ENCODE results near the gene BANK1.

The BANK1 gene

DNA sequence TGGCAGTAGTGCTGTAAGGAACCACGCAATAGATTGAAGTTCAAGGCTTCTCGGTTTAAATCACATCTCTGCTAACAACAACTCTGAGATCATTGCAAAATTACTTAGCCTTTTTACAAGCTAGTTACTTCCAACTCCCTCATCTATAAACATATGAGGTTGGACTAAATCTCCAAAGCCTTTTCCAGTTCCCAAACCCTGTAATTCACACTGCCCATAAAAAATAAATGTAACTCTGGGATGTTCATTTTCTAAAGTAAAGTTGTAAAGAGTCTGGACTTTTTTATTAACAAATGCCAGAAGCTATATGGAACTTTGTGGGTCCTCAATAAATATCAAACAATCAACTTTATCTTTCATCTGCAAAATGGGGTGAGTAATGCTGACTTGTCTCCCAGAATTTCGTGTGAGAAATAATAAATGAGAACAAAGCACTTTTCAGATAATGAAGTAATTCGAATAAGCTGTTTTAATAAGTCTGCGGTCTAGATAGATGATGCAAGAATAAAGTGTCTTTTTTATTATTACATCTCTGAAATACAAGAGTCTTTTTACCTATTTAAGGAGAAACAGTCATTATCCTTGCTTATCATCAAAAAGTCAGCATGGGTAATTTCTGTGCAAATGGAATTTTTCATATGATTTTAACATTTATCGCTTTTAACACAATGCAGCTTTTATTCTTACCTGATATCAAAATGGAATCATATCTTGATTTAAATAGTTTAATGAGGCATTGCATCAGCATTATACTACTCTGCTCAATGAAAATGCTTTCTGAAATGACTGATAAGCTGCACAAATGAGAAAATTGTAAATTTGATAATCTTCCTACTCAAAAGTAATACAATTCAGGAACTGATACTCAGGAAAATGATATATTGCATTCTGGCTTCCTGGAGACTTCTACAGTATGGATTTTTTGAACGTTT lies 252.6 kb downstream of the BANK1 start:
- no peak for DNase-seq

DNA sequence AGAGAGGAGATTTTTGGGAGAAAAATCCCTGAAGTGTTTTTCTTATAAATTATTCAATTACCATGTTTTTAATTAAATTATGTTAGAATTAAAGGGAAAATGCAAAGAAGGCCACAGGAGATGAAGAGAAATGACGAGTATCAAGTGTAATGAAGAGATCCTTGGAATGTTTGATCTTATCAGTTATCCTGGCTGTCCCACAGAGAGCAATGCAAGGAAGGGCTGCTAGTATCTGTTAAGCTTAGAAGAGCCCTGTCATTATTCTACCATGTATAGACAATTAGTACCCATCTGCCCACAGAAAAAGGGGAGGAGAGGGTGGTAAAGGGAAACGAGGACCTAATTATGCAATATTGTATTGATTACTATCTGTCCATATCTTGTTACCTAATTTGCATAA lies 257.1 kb downstream of the BANK1 start:
- no peak for DNase-seq

DNA sequence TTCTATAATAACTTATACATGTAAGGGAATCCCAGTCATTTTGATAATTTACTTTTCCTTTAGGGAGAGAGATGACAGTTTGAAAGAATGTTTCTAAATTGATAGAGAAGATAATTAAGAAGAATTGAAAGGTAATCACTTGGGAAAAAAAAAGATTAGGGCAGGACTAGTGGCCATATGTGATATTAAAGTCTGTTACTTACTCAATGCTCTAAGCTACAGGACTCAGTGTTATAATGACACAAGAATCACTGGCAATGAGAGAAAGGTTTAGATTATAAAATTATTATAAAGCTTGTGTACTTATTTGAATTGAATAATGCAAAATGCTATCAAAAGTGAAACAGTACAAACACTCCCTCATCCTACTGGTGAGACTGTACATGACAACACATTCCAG lies 265.3 kb downstream of the BANK1 start:
- no peak for DNase-seq

DNA sequence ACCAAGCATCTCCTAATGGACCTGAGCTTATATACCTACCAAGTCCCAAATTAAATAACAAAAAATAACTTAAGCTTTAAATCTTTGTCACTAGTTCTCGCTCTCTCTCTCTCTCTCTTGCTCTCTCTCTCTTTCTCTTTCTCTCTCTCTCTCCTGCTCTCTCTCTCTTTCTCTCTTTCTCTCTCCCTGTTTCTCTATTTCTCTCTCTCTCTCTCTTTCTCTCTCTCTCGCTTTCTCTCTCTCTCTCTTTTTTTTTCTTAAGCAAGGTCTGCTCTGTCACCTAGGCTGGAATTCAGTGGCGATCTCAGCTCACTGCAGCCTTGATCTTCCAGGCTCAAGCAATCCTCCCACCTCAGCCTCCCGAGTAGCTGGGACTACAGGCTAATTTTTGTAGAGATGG lies 266.6 kb downstream of the BANK1 start:
- no peak for DNase-seq

DNA sequence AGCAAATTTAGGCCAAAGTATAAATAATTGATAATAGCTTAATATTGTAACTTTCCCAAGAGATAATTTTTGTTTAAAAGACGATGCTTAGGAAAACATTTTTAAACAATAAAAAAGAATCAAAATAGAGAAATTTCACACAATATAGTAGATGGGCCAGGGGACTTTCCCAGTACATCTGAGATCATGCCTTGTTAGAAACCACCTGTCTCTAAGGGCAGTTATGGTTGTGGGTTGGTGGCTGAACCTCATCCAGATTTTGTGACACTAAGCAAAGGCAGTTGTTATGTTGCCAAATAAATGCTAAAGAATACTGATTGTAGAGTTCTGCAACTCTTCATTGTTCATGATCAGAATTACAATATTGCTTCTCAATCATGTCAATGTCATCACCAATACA lies 270.6 kb downstream of the BANK1 start:
- no peak for DNase-seq

DNA sequence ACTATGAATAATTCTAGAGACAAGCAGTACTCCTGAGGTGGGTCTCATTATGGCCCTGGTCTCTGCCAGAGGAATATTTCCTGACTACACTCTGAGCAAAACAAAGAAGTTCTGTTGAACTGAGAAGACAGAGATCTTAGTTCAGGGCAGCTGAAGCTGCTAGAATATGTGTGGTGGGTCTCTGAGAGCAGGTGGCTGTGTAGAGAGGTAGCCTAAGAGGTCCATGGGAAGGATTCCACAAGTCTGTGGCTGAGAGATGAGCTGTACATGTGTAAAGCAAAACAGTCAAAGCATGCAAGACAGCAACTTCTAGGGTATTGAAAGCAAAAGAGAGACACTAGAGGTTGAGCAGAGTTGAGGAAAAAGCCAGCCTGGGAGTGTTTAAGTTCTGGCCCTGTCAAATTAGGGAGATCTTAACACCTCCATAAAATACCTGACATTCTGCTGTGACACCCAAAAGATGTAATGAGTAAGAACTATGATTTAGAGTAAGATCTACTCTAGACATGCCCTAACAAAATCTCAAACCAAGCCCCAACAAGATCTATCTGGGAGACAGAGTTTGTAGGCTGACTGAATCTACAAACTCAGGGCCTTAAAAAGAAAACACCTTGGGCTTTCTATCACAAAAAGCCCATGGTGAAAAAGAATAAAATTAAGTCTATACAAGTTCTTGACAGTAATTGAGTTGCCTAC lies 274.4 kb downstream of the BANK1 start:
- no peak for DNase-seq

DNA sequence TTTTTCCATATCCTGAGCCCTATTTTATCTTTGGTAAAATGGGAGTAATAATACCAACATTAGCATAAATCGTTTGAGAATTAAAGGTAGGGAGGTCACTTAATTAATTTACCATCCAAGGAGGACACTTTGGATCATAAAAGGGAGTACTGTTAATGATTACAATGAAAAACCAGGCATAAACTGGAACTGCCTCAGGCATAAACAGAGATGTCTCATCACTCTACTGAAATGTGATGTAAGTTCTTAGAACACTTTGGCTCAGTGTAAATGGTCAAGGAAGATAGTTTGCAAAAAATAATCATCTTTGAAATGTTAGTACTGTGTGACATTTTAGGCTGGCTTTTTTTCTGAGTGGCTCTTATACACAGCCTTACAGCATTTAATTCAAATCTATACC lies 286.1 kb downstream of the BANK1 start:
- DNase-seq = no peak

DNA sequence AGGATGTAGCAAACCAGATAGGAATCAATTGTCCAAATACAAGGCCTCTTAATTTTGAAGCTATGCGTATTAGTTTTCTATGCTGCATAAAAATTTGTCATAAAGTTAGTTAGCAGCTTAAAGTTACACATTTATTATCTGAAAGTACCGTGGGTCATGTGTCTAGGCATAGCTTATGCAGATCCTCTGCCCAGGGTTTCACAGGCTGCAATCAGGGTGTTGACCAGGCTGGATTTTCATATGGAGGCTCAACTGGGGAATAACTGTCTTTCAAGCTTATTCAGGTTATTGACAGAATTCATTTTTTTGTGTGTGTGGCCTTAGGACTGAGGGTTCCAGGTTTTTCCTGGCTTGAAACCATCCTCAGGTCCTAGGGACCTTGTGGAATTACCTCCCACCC lies 289.7 kb downstream of the BANK1 start:
- DNase-seq = no peak

DNA sequence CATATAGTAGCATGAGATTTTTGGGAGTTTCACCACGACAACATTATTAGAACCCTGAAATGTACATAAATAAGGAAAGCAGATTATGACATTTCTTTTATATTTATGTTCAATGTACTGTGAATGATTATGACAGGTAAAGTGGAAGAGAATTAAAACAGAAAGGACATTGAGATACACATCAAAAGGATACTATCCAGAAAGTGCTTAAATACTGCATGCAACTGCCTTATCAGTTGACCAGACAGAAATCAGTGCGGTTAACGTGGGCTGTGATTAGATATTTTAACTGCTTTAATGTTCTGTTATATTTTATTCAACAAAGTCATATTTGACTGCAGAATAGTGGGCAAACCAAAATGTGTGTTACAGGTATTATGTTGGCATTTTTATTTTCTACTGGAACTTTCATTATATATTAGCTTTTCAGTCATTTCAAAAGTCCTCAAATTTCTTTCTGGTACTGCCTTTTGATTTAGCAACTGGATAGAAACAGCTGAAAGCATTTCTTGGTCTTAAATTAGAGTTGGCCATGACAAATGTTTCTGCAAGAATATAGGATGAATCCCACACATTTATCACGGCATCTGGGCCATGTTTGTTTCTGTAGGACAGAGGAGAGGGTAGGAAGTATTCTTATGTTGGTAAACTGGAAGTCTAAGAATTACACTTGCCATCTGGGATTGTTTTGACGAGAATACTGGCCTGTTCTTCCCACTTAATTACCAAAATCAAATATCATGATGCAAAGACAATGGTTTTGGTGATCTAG lies 299.5 kb downstream of the BANK1 start:
- DNase-seq = no peak

DNA sequence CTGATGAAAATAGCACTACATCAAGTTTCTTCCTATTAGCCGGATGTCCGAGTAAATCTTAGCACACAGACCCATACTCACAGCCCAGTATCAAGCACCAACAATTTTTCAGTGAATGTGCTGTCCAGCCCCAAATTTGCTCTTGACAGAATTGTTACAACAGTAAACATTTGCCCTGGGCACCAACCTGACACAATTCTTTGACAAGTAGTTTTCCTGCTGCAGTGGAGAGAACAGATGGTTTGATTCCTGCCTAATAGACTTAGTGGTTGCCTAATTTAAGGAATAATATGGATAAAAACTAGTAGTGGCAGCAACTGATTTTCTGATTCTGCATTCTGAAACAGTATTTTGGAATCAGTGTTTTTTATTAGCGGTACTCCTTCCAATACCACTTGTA lies 301.1 kb downstream of the BANK1 start:
- DNase-seq = no peak

DNA sequence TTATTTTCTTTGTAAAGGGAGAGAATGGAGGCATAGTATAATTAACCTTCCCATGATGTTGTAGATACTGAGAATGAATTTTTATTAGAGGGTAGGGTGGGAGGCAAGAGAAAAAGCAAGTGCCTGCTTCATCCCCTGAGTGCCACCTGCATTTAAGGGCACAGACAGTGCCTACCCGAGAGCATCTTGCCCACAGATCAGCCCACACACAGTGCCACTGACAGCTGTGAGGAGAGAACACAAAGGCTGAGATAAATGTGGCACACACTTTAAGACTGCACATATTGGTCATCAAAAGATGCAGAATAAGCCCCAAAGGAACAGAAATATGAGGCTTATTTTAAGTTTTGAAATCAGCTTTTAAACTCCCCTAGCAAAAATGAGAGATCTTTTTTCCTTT lies 304.0 kb downstream of the BANK1 start:
- DNase-seq = no peak

DNA sequence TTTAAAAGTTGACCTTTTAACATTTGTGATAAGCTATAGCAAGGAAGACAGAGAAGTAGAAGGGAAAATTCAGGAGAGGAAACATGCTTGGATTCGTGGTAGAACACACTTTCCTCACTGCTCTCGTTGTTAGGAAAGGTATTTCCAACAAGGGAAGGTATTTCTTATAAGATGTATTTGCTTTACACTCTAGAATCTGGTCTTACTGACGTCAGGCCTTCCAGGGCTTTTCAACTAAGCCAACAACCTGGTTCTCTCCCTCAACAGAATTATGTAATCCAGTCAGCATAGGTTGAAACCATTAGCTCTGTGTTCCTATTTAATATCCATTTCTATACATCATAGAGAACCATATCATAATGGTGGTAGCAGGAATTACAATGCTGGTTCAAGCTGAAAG lies 312.8 kb downstream of the BANK1 start:
- no peak for DNase-seq

DNA sequence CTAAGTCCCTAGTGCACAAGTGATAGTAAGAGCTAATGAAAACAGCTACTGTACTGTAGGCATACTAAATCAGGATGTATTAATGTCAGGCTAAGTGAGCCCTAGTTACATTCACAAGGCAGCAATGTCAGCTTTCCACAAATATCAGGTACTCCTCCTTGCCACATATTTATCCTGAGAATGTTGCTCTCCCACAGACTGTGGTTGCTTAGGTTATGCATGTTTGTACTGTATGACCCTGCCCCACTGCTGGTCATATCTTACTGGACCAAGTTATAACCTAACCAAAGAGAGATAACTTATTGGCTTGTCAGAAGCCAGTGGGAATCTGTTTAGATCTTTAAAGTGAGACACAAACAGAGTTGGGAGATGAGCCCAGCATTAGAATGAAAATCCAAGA lies 313.7 kb downstream of the BANK1 start:
- DNase-seq = no peak

DNA sequence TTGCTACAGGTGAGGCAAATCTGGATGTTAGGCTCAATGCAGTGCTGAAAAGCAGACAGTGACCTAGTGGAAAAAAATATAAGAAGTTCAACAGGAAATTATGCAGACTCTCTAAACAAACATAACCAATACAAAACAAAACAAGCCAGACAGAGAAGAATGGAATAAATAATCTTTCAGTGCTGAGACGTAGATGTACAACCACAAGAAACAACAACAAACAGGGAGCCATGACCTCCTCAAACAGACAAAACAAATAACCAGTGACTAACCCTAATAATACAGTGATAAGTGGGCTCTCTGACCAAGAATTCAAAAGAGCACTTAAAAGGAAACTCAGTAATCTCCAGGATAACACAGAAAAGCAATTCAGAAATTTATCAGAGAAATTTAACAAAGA lies 315.5 kb downstream of the BANK1 start:
- no peak for DNase-seq

DNA sequence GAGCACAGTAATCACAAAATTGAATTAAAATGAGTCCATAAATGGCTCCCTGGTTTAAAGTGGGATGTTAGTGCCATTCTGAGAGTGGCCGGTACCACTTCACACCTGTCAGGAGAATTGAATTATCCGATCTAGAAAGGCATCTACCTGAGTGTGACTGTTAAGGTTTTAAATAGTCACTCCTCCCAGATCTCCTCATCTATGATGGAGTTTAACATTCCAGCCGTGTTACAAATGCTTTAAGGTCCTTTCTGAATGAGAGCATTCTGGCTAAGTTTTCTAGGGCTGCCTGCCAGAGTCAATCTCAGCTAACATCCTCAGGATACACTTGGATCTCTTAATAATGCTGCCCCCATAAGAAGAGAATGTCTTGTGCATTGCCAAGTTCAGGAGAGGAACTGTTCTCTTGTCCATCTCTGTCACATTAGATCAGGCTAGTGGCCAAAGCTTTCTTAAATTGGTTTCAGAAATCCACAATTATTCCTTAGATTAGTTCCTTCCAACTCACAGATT lies 323.6 kb downstream of the BANK1 start:
- DNase-seq = no peak

DNA sequence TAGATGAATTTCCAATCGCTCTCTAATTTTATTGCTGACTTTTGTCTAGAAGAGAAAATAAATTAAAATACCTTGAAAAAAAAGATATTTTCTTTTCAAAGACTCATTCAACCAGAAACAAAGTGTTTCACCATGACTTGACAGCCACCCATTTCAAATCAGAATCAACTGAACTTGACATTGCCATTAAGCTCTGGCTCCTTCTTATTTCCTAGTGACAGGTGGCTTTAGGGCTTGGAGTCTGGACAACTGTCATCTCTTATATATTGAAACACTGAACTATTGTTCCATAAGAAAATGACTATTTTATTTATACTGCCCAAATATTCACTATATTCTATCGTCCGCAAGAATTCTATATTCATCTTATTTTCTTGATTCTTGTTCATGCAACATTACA lies 325.6 kb downstream of the BANK1 start:
- DNase-seq = no peak

DNA sequence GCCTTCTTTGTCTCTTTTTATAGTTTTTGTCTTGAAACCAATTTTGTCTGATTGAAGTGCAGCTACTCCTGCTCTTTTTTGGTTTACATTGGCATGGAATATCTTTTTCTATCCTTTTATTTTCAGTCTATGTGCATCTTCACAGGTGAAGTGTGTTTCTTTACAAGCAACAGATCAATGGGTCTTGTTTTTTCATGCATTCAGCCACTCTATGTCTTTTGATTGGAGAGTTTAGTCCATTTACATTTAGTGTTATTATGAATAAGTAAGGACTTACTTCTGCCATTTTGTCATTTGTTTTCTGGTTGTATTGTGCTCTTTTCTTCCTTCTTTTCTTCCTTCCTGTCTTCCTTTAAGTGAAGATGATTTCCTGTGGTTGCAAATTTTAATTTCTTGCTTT lies 330.3 kb downstream of the BANK1 start:
- DNase-seq = no peak
